OCI-LY1 (cell line): ENCODE measurements around the gene MOCS2.

Source experiments
- CTCF ChIP-seq: fragments of 200-600 bp; sonication (generic), shearing (Covaris generic); IDR thresholded peaks from 2 replicates; pipeline ENCODE4 v1.5.1; 2017; ENCODE audit warnings: mild to moderate bottlenecking, antibody characterized with exemption, low read length, moderate library complexity, mixed read lengths
- EZH2 ChIP-seq: fragments of 200-600 bp; sonication (generic), shearing (Covaris generic); IDR thresholded peaks from 2 replicates; pipeline ENCODE4 v1.8.0; 2017; ENCODE audit warnings: borderline replicate concordance, mixed run types, mild to moderate bottlenecking, antibody characterized with exemption, low read length, moderate library complexity, mixed read lengths

GRCh38 chr5:53116597-53116996, 7.0 kb upstream of the MOCS2 start:
- TF ChIP-seq CTCF (no peak), EZH2 (no peak)
